ENCODE data around the gene ZNF618. TPM values are rescaled to one million over a fixed set of nuclear protein-coding genes. Genes with fewer than 3 reads are reported as not detected.

ZNF618 gene
- 1 to 10 TPM; 2.9 to 5.8 (median 4.2) TPM for total RNA-seq

DNA sequence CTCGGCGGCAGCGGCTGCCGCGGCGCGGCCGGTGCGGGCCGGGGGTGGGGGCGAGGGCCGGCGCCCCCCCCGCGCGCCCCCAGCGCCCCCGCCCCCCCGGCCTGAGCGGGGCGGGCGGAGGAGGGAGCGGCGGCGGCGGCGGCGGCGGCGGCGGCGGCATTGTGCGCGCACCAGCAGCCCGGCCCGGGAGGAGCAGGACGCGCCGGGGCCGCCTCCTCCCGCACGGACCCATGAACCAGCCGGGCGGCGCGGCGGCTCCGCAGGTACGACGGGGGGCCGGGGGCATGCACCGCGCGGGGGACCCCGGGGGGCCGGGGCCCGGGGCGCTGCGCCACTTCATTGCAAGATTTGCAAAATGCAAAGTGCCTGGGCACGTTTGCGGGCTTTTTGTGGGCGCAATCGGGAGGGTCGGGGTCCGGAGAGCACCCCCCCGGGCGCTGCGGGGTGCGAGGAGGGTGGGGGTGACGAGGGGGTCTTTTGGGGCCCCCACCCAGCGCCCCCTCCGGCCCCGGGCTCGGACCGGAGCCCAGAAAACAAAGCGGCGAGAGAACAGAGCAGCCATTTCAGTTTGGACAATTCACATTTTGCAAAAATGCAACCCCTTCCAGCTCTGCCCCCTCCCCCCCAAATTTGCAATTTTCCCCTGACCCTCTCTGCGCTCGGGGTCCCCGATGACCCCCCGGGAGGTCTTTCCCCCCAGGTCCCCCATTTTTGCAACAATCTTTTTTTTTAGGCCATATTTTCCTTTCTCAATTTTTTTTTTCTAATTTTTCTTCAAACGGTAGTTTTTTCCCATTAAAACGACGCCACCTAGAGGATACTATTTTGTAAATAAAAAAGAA lies at the start of gene ZNF618:
TSS of gene ZNF618 (plus strand) at position 159 of the 842 bp plus-strand sequence. CDS start at position 231, 72 bp downstream.
- TF ChIP-seq POLR2AphosphoS5 (IDR thresholded peaks at IDR 0.05), result no peak
- TF ChIP-seq EP300 (IDR thresholded peaks at IDR 0.05), result no peak
- no peak for TF ChIP-seq CTCF (IDR thresholded peaks at IDR 0.05)
- TF ChIP-seq POLR2A (IDR thresholded peaks at IDR 0.05), result no peak
- Histone ChIP-seq H3K4me3 (peak within 1 kb of the TSS; percentile 85), H3K27me3 (no peaks in the 10 kb centered on the region), H3K27ac (peak within 1 kb of the TSS; percentile 71), H3K4me1 (peaks cover 18% of the 10 kb centered on the region), H3K9me3 (no peaks in the 10 kb centered on the region), H3K36me3 (no peaks in the 10 kb centered on the region)
- 2% methylated on average over 35 of the region's 84 CpGs for WGBS
- DNase-seq (ENCODE audit: low spot score in 2 of 2), result no peak

DNA sequence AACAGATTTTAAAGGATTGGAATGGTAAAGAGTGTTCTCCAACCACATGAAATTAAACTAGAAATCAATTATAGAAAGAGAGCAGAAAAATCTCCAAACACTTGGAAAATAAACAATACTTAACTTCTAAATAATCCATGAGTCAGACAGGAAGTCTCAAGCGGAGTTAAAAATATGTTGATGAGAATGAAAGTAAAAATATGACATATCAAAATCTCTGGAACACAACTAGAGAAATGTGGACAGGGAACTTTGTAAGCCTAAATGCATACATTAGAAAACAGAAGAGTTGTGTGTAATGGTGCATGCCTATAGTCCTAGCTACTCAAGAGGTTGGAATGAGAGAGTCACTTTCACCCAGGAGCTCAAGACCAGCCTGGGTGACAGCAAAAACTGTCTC lies 47.9 kb upstream of the ZNF618 start:
- WGBS, result 26% methylated on average over 1 of the region's 1 CpG
- no peak for DNase-seq (ENCODE audit: low spot score in 2 of 2)
- H3K27me3 ChIP-seq, result no peaks in the 10 kb centered on the region
- no peak overlapping the region for H3K27ac ChIP-seq
- H3K36me3 ChIP-seq, result no peaks in the 10 kb centered on the region
- peaks cover 6% of the 10 kb centered on the region for H3K9me3 ChIP-seq
- TF ChIP-seq CTCF (IDR thresholded peaks at IDR 0.05) (no peak), POLR2AphosphoS5 (IDR thresholded peaks at IDR 0.05) (no peak), EP300 (IDR thresholded peaks at IDR 0.05) (no peak), POLR2A (IDR thresholded peaks at IDR 0.05) (no peak)
- peaks cover 2% of the 10 kb centered on the region for H3K4me1 ChIP-seq
- H3K4me3 ChIP-seq, result no peak overlapping the region

DNA sequence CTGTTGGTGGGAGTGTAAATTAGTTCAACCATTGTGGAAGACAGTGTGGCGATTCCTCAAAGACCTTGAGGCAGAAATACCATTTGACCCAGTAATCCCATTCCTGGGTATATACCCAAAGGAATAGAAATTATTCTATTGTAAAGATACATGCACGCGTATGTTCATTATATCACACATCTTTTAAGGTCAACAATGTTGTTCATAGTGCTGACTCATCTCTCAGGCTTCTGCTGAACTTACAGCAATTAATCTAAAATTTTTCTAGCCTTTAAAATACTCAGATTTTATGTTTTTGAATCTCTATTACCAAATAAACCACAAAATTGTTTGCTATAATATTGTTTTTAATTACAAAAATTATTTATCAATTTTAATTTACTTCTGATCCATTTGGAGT lies 38.8 kb upstream of the ZNF618 start:
- Histone ChIP-seq H3K36me3 (no peaks in the 10 kb centered on the region), H3K4me3 (no peak overlapping the region), H3K27ac (no peak overlapping the region), H3K27me3 (no peaks in the 10 kb centered on the region), H3K9me3 (peaks cover 10% of the 10 kb centered on the region), H3K4me1 (no peaks in the 10 kb centered on the region)
- TF ChIP-seq POLR2AphosphoS5 (IDR thresholded peaks at IDR 0.05) (no peak), EP300 (IDR thresholded peaks at IDR 0.05) (no peak), POLR2A (IDR thresholded peaks at IDR 0.05) (no peak), CTCF (IDR thresholded peaks at IDR 0.05) (no peak)
- no peak for DNase-seq (ENCODE audit: low spot score in 2 of 2)
- 76% methylated on average over 3 of the region's 3 CpGs for WGBS

DNA sequence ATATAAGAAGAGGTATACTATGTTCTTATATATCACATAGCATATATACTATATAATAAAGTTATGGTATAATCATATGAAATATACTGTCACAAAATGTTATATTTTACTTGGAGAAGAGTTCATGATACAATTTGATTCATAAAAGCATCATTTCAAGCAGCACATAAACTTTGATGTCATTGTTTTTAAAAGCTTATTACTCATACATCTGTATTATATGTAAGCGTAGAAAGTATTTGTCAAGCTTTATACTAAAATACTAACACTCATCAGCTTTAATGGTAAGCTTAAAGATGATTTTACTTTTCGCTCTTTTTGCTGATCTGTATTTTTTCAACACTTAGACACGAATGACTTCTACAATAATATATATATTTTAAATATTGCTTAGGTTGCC lies 34.0 kb upstream of the ZNF618 start:
- no peak for TF ChIP-seq EP300 (IDR thresholded peaks at IDR 0.05)
- TF ChIP-seq CTCF (IDR thresholded peaks at IDR 0.05), result no peak
- no peak for TF ChIP-seq POLR2AphosphoS5 (IDR thresholded peaks at IDR 0.05)
- WGBS, result 84% methylated on average over 3 of the region's 3 CpGs

GRCh38 chr9:113844466-113844865 lies 31.6 kb upstream of the ZNF618 start:
- 81% methylated on average over 1 of the region's 1 CpG for WGBS
- Histone ChIP-seq H3K4me1 (no peaks in the 10 kb centered on the region), H3K9me3 (peaks cover 6% of the 10 kb centered on the region), H3K36me3 (no peaks in the 10 kb centered on the region), H3K27me3 (no peaks in the 10 kb centered on the region), H3K27ac (no peak overlapping the region), H3K4me3 (no peak overlapping the region)
- TF ChIP-seq EP300 (IDR thresholded peaks at IDR 0.05) (no peak), CTCF (IDR thresholded peaks at IDR 0.05) (no peak), POLR2A (IDR thresholded peaks at IDR 0.05) (no peak), POLR2AphosphoS5 (IDR thresholded peaks at IDR 0.05) (no peak)
- no peak for DNase-seq (ENCODE audit: low spot score in 2 of 2)

More for the DNA sequence above, 34.0 kb upstream of the ZNF618 start:
- Histone ChIP-seq H3K9me3 (peaks cover 6% of the 10 kb centered on the region), H3K27me3 (no peaks in the 10 kb centered on the region), H3K4me1 (no peaks in the 10 kb centered on the region), H3K27ac (no peak overlapping the region), H3K4me3 (no peak overlapping the region), H3K36me3 (no peaks in the 10 kb centered on the region)
- DNase-seq (ENCODE audit: low spot score in 2 of 2), result no peak
